Trophoblast cell (in vitro differentiated cells and primary cell): ENCODE results near the gene CACNA2D1.

Experiments
- DNase-seq, 2 donors: peaks; one replicate each; pipeline ENCODE4 v3.0.0-alpha.2; 2016
- H2AFZ ChIP-seq: 2 replicates; pipeline ENCODE4 v1.6.1; 2013; ENCODE audit warnings: low read length, moderate library complexity, mild to moderate bottlenecking; ENCODE audit not compliant: insufficient read depth, poor library complexity
- H2AK5ac ChIP-seq: 2 replicates; pipeline ENCODE4 v1.6.1; 2013; ENCODE audit warnings: mild to moderate bottlenecking, low read length
- H2BK120ac ChIP-seq: 2 replicates; pipeline ENCODE4 v1.6.1; 2013; ENCODE audit warnings: low read length, mild to moderate bottlenecking, moderate library complexity; ENCODE audit not compliant: insufficient read depth, poor library complexity
- H2BK12ac ChIP-seq: 2 replicates; pipeline ENCODE4 v1.6.1; 2013; ENCODE audit warnings: mild to moderate bottlenecking, low read length, moderate library complexity
- H2BK5ac ChIP-seq: 2 replicates; pipeline ENCODE4 v1.6.1; 2013; ENCODE audit warnings: low read length, low read depth, moderate library complexity, mild to moderate bottlenecking; ENCODE audit not compliant: poor library complexity
- H3K14ac ChIP-seq: 2 replicates; pipeline ENCODE4 v1.6.1; 2013; ENCODE audit warnings: mild to moderate bottlenecking, low read length
- H3K18ac ChIP-seq: 2 replicates; pipeline ENCODE4 v1.6.1; 2013; ENCODE audit warnings: mild to moderate bottlenecking, low read length
- H3K23ac ChIP-seq: 2 replicates; pipeline ENCODE4 v1.6.1; 2013; ENCODE audit warnings: low read length
- H3K27ac ChIP-seq: 2 replicates; pipeline ENCODE4 v1.5.1; 2013; ENCODE audit warnings: low read depth, mild to moderate bottlenecking, inconsistent platforms, low read length, moderate library complexity
- H3K27me3 ChIP-seq: 2 replicates; pipeline ENCODE4 v1.6.1; 2013; ENCODE audit warnings: inconsistent platforms, mild to moderate bottlenecking, low read length, moderate library complexity; ENCODE audit not compliant: insufficient read depth
- H3K36me3 ChIP-seq, 2 experiments: 1 replicate in 1 of 2; 2 replicates in 1 of 2; pipeline ENCODE4 v1.6.1; 2013; ENCODE audit warnings: low read length in 2 of 2, mild to moderate bottlenecking in 2 of 2, moderate library complexity in 1 of 2; ENCODE audit not compliant: insufficient read depth in 2 of 2, control insufficient read depth in 1 of 2
- H3K4ac ChIP-seq: 2 replicates; pipeline ENCODE4 v1.6.1; 2013; ENCODE audit warnings: low read depth, mild to moderate bottlenecking, low read length, moderate library complexity
- H3K4me1 ChIP-seq, 2 experiments: 1 replicate in 1 of 2; 2 replicates in 1 of 2; pipeline ENCODE4 v1.6.1; 2013; ENCODE audit warnings: low read length in 2 of 2, mild to moderate bottlenecking in 2 of 2, moderate library complexity in 1 of 2; ENCODE audit not compliant: insufficient read depth in 2 of 2, control insufficient read depth in 1 of 2
- H3K4me2 ChIP-seq: 2 replicates; pipeline ENCODE4 v1.6.1; 2013; ENCODE audit warnings: inconsistent platforms, mild to moderate bottlenecking, low read length, moderate library complexity
- H3K4me3 ChIP-seq: 2 replicates; pipeline ENCODE4 v1.5.1; 2013; ENCODE audit warnings: mild to moderate bottlenecking, low read depth, low read length, inconsistent platforms
- H3K79me1 ChIP-seq: one replicate; pipeline ENCODE4 v1.6.1; 2013; ENCODE audit warnings: low read length
- H3K79me2 ChIP-seq: 2 replicates; pipeline ENCODE4 v1.6.1; 2013; ENCODE audit warnings: low read length, mild to moderate bottlenecking; ENCODE audit not compliant: control insufficient read depth, insufficient read depth, poor library complexity
- H3K9ac ChIP-seq: 2 replicates; pipeline ENCODE4 v1.6.1; 2013; ENCODE audit warnings: mild to moderate bottlenecking, low read length
- H3K9me3 ChIP-seq: 2 replicates; pipeline ENCODE4 v1.6.1; 2013; ENCODE audit warnings: low read depth, mild to moderate bottlenecking, control low read depth, inconsistent platforms, low read length; ENCODE audit not compliant: insufficient read depth
- H4K12ac ChIP-seq: 2 replicates; pipeline ENCODE4 v1.6.1; 2013; ENCODE audit warnings: low read depth, mild to moderate bottlenecking, low read length, moderate library complexity
- H4K8ac ChIP-seq: 2 replicates; pipeline ENCODE4 v1.6.1; 2013; ENCODE audit warnings: low read depth, mild to moderate bottlenecking, low read length, moderate library complexity
- H4K91ac ChIP-seq: one replicate; pipeline ENCODE4 v1.6.1; 2013; ENCODE audit warnings: low read depth, mild to moderate bottlenecking, low read length, moderate library complexity
- WGBS: extraction: QIAGEN DNeasy Blood & Tissue Kit; methylation state at CpG from one replicate; pipeline ENCODE4 v1.1.7; 2013; ENCODE audit warnings: missing lambda C conversion rate; ENCODE audit not compliant: insufficient read length, insufficient coverage; ENCODE audit errors: extremely low coverage; 5-methylcytosine and 5-hydroxymethylcytosine counted together

Gene CACNA2D1

GRCh38 chr7:82286096-82286797, 157.3 kb downstream of the CACNA2D1 start:
- Histone ChIP-seq H2BK5ac (no peak overlapping the region), H3K79me1 (no peaks in the 10 kb centered on the region), H3K18ac (no peak overlapping the region), H3K27ac (no peak overlapping the region), H2AFZ (no peak overlapping the region), H3K23ac (no peak overlapping the region), H3K9me3 (no peaks in the 10 kb centered on the region), H4K8ac (no peak overlapping the region), H3K4me3 (no peak overlapping the region), H2BK120ac (no peak overlapping the region), H3K4ac (no peak overlapping the region), H3K9ac (no peak overlapping the region), H2BK12ac (no peak overlapping the region), H3K14ac (no peak overlapping the region), H3K36me3 (no peaks in the 10 kb centered on the region), H4K91ac (no peak overlapping the region), H2AK5ac (no peak overlapping the region), H3K27me3 (no peaks in the 10 kb centered on the region), H3K79me2 (no peaks in the 10 kb centered on the region), H3K4me2 (no peak overlapping the region), H3K4me1 (no peaks in the 10 kb centered on the region), H4K12ac (no peak overlapping the region)
- DNase-seq = no peak
- no CpG with 5 or more reads among the region's 4 CpGs for WGBS

GRCh38 chr7:82284936-82285519, 158.5 kb downstream of the CACNA2D1 start:
- H3K18ac ChIP-seq = no peak overlapping the region
- no peak overlapping the region for H3K14ac ChIP-seq
- no peak for DNase-seq
- H3K27ac ChIP-seq = no peak overlapping the region
- no peak overlapping the region for H2AK5ac ChIP-seq
- H3K4me1 ChIP-seq = no peaks in the 10 kb centered on the region
- no peaks in the 10 kb centered on the region for H3K79me1 ChIP-seq
- H2BK5ac ChIP-seq = no peak overlapping the region
- H3K4ac ChIP-seq = no peak overlapping the region
- no CpG with 5 or more reads among the region's 6 CpGs for WGBS
- H4K8ac ChIP-seq = no peak overlapping the region
- H4K12ac ChIP-seq = no peak overlapping the region
- H2BK12ac ChIP-seq = no peak overlapping the region
- no peaks in the 10 kb centered on the region for H3K36me3 ChIP-seq
- no peak overlapping the region for H2BK120ac ChIP-seq
- no peak overlapping the region for H2AFZ ChIP-seq
- H3K4me3 ChIP-seq = no peak overlapping the region
- H4K91ac ChIP-seq = no peak overlapping the region
- no peak overlapping the region for H3K23ac ChIP-seq
- no peak overlapping the region for H3K9ac ChIP-seq
- no peaks in the 10 kb centered on the region for H3K27me3 ChIP-seq
- no peaks in the 10 kb centered on the region for H3K9me3 ChIP-seq
- no peaks in the 10 kb centered on the region for H3K79me2 ChIP-seq
- H3K4me2 ChIP-seq = no peak overlapping the region

- no peak overlapping the region for H2AFZ ChIP-seq
- no peak overlapping the region for H3K4me3 ChIP-seq
- H3K23ac ChIP-seq = no peak overlapping the region
- H3K14ac ChIP-seq = no peak overlapping the region
- H4K91ac ChIP-seq = no peak overlapping the region
- no CpG with 5 or more reads among the region's 3 CpGs for WGBS
- no peaks in the 10 kb centered on the region for H3K79me1 ChIP-seq
- no peak overlapping the region for H3K4ac ChIP-seq
- no peak for DNase-seq
- no peaks in the 10 kb centered on the region for H3K36me3 ChIP-seq
- no peak overlapping the region for H4K8ac ChIP-seq
- no peak overlapping the region for H4K12ac ChIP-seq
- no peaks in the 10 kb centered on the region for H3K9me3 ChIP-seq
- no peak overlapping the region for H3K18ac ChIP-seq
- no peak overlapping the region for H2BK5ac ChIP-seq
- H3K27ac ChIP-seq = no peak overlapping the region
- H2AK5ac ChIP-seq = no peak overlapping the region
- no peaks in the 10 kb centered on the region for H3K27me3 ChIP-seq
- no peak overlapping the region for H2BK12ac ChIP-seq
- H3K79me2 ChIP-seq = no peaks in the 10 kb centered on the region
- H3K9ac ChIP-seq = no peak overlapping the region
- H3K4me1 ChIP-seq = no peaks in the 10 kb centered on the region
- no peak overlapping the region for H2BK120ac ChIP-seq
- H3K4me2 ChIP-seq = no peak overlapping the region
These were observed 168.2 kb downstream of the CACNA2D1 start for GRCh38 chr7:82275342-82275741.

- Histone ChIP-seq H4K8ac (no peak overlapping the region), H3K9ac (no peak overlapping the region), H3K27ac (no peak overlapping the region), H3K27me3 (no peaks in the 10 kb centered on the region), H4K91ac (no peak overlapping the region), H2BK5ac (no peak overlapping the region), H3K18ac (no peak overlapping the region), H3K4me2 (no peak overlapping the region), H3K36me3 (no peaks in the 10 kb centered on the region), H2AK5ac (no peak overlapping the region), H3K4ac (no peak overlapping the region), H3K14ac (no peak overlapping the region), H3K23ac (no peak overlapping the region), H3K4me3 (no peak overlapping the region), H3K79me2 (no peaks in the 10 kb centered on the region), H3K4me1 (no peaks in the 10 kb centered on the region), H2BK12ac (no peak overlapping the region), H2BK120ac (no peak overlapping the region), H3K79me1 (no peaks in the 10 kb centered on the region), H4K12ac (no peak overlapping the region), H2AFZ (no peak overlapping the region), H3K9me3 (no peaks in the 10 kb centered on the region)
- no peak for DNase-seq
These were observed 168.9 kb downstream of the CACNA2D1 start for GRCh38 chr7:82274681-82275080.
